ENCODE data around the gene THSD4. TPM values are rescaled to one million over a fixed set of nuclear protein-coding genes. Genes with fewer than 3 reads are reported as not detected.

The THSD4 gene
- polyA plus RNA-seq, 2 of the 4 experiments (the other 2 are of a cell fraction): 15.8 to 40.7 TPM

DNA sequence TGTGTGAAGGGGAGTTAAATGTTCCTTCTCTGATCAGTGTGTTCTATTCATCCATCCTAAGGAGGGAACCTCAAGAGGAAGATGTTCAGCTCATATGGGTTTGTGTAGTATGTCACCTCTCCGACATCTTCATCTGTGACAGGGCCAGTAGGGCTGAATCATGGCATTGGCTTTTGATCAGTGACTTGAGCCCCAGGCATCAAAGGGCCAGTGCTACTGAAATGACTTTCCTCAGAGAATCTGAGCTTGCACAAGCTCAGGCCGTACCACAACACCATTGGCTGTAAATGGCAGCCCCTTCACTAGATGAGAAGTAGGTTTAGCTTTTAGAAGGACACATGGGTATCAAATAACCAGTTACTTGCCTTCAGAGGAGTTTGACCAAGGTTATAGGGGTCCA lies 511.9 kb downstream of the THSD4 start:
- Histone ChIP-seq H3K9me3 (no peaks in the 10 kb centered on the region), H3K4me2 (no peak overlapping the region), H3K27ac (no peak overlapping the region), H3K4me1 (no peaks in the 10 kb centered on the region), H3K4me3 (no peak overlapping the region)
- WGBS (ENCODE audit: missing lambda C conversion rate): 91% methylated on average over 2 of the region's 2 CpGs
- CTCF ChIA-PET: no interaction called here
- no peak for DNase-seq (ENCODE audit: low read depth in 1 of 2, low spot score in 1 of 2)
- POLR2A ChIA-PET: no interaction called here
- TF ChIP-seq KDM1A (IDR thresholded peaks at IDR 0.05; ENCODE audit: low read depth): no peak
- no peak for TF ChIP-seq JUNB (IDR thresholded peaks at IDR 0.05)
- no peak for TF ChIP-seq ZSCAN20 (CRISPR knock-in tag; IDR thresholded peaks at IDR 0.05)
- TF ChIP-seq, protein P1, sequence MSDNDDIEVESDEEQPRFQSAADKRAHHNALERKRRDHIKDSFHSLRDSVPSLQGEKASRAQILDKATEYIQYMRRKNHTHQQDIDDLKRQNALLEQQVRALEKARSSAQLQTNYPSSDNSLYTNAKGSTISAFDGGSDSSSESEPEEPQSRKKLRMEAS (IDR thresholded peaks at IDR 0.05): no peak
- TF ChIP-seq EHMT2 (IDR thresholded peaks at IDR 0.05; ENCODE audit: low read depth): no peak
- TF ChIP-seq BHLHE40 (IDR thresholded peaks at IDR 0.05; ENCODE audit: low read depth, low read length): no peak
- FAIRE-seq: no peak
- no peak for ATAC-seq

DNA sequence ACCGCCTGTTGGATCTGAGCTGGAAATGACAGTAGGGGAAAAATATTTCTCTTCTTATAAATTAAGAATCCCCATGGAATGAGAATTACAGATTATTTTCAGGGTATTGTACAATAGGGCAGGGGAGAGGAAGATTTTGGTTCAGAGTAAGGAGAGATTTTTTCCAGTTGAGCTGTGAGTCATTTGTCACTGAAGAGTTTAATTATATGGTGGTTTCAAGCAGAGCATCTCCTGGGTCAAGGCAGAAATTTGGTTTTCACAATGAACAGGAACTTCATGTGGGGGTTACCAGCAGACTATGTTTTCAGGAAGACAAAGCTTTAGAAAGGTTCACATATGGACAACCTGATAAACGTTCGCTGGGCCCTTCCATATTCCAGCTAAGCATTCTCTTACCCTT lies 512.3 kb downstream of the THSD4 start:
- no peaks in the 10 kb centered on the region for H3K4me1 ChIP-seq
- no peak overlapping the region for H3K4me2 ChIP-seq
- no peak for DNase-seq (ENCODE audit: low read depth in 1 of 2, low spot score in 1 of 2)
- FAIRE-seq: no peak
- no peak for ATAC-seq
- CTCF ChIA-PET: no interaction called here
- H3K9me3 ChIP-seq: no peaks in the 10 kb centered on the region
- POLR2A ChIA-PET: no interaction called here
- TF ChIP-seq, protein P2, sequence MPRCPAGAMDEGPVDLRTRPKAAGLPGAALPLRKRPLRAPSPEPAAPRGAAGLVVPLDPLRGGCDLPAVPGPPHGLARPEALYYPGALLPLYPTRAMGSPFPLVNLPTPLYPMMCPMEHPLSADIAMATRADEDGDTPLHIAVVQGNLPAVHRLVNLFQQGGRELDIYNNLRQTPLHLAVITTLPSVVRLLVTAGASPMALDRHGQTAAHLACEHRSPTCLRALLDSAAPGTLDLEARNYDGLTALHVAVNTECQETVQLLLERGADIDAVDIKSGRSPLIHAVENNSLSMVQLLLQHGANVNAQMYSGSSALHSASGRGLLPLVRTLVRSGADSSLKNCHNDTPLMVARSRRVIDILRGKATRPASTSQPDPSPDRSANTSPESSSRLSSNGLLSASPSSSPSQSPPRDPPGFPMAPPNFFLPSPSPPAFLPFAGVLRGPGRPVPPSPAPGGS (IDR thresholded peaks at IDR 0.05): no peak
- no peak for TF ChIP-seq RAD21 (conservative IDR thresholded peaks at IDR 0.05 in 1 of 2, IDR thresholded peaks at IDR 0.05 in 1 of 2)
- TF ChIP-seq SMC3 (IDR thresholded peaks at IDR 0.05): no peak
- TF ChIP-seq JUN (IDR thresholded peaks at IDR 0.05): no peak
- TF ChIP-seq NPAS2 (CRISPR knock-in tag; IDR thresholded peaks at IDR 0.05; ENCODE audit: borderline replicate concordance): no peak
- TF ChIP-seq CHD2 (IDR thresholded peaks at IDR 0.05; ENCODE audit: low read length, partially characterized antibody): no peak
- TF ChIP-seq MYC (IDR thresholded peaks at IDR 0.05; ENCODE audit: borderline replicate concordance, low read length): no peak
- no peak for TF ChIP-seq CEBPB (IDR thresholded peaks at IDR 0.05)
- no peak for TF ChIP-seq EHF (CRISPR knock-in tag; IDR thresholded peaks at IDR 0.05)
- no peak for TF ChIP-seq EP300 (IDR thresholded peaks at IDR 0.05)
- TF ChIP-seq RFX5 (IDR thresholded peaks at IDR 0.05): no peak
- TF ChIP-seq POLR2AphosphoS2 (conservative IDR thresholded peaks at IDR 0.05; ENCODE audit: low read length): no peak
- TF ChIP-seq, protein P3, sequence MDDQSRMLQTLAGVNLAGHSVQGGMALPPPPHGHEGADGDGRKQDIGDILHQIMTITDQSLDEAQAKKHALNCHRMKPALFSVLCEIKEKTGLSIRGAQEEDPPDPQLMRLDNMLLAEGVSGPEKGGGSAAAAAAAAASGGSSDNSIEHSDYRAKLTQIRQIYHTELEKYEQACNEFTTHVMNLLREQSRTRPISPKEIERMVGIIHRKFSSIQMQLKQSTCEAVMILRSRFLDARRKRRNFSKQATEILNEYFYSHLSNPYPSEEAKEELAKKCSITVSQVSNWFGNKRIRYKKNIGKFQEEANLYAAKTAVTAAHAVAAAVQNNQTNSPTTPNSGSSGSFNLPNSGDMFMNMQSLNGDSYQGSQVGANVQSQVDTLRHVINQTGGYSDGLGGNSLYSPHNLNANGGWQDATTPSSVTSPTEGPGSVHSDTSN (IDR thresholded peaks at IDR 0.05): no peak
- no peak for TF ChIP-seq MAFK (IDR thresholded peaks at IDR 0.05; ENCODE audit: partially characterized antibody)
- TF ChIP-seq EHMT2 (IDR thresholded peaks at IDR 0.05; ENCODE audit: low read depth): no peak
- no peak for TF ChIP-seq FOSL2 (IDR thresholded peaks at IDR 0.05)
- no peak for TF ChIP-seq FOSL2 (CRISPR knock-in tag; IDR thresholded peaks at IDR 0.05)
- TF ChIP-seq NFE2L2 (conservative IDR thresholded peaks at IDR 0.05; ENCODE audit: low read length): no peak
- TF ChIP-seq NR3C1 (IDR thresholded peaks at IDR 0.05): no peak
- TF ChIP-seq CBX2 (IDR thresholded peaks at IDR 0.05; ENCODE audit: borderline replicate concordance, low read depth): no peak
- TF ChIP-seq ZFP36 (IDR thresholded peaks at IDR 0.05; ENCODE audit: borderline replicate concordance, partially characterized antibody): no peak
- 89% methylated on average over 3 of the region's 3 CpGs for WGBS (ENCODE audit: missing lambda C conversion rate)
- H3K27ac ChIP-seq: no peak overlapping the region
- H3K4me3 ChIP-seq: no peak overlapping the region

All from A549 (cell line).